Measurements from ENCODE around the gene TMEM178B.

Gene TMEM178B

DNA sequence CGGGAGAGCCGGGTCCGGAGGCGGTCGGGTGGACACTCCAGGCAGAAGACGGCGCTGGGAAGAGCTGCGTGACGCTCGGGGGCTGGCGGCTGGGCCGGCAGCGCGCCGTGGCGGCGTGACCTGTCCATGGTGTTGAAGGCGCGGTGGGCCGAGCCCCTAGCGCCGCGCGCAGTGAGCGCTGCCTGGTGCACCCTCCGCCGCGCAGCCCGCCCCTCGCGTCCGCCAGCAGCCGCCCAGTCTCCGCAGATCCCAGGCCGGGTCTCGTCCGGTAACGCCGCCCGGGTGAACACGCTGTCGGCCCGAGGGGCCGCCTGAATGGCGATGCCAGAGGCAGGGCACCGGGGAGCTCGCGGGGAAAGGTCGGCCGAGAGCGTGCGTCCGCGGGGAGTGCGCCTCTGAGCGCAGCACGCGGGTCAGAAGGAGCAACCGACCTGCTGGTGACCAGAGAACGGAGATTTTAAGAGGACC is 657 bp upstream of the TMEM178B start:
- Histone ChIP-seq H3K9me3 (ENCODE audit: control insufficient read depth, insufficient read depth, low read depth, low read length) (no peaks in the 10 kb centered on the region), H3K36me3 (ENCODE audit: control insufficient read depth in 2 of 2, insufficient read depth in 1 of 2, low read length in 2 of 2) (no peaks in the 10 kb centered on the region), H3K4me3 (ENCODE audit: low read depth, low read length) (peak overlapping the region; percentile 68), H3K27ac (ENCODE audit: extremely low read depth, low read depth, low read length) (peak overlapping the region; percentile 58; the same call in 1 of the 2 replicates), H3K4me1 (ENCODE audit: control insufficient read depth, insufficient read depth, low read length) (no peaks in the 10 kb centered on the region)
- CTCF ChIA-PET = interaction anchor here (0.7 to 2.3 kb wide), 3 partner anchors 150 to 461 kb away, joined by 3 to 13 read pairs (median 3); no protein-coding TSS in a partner anchor
- POLR2A ChIA-PET = no interaction called here
- TF ChIP-seq, protein P1, sequence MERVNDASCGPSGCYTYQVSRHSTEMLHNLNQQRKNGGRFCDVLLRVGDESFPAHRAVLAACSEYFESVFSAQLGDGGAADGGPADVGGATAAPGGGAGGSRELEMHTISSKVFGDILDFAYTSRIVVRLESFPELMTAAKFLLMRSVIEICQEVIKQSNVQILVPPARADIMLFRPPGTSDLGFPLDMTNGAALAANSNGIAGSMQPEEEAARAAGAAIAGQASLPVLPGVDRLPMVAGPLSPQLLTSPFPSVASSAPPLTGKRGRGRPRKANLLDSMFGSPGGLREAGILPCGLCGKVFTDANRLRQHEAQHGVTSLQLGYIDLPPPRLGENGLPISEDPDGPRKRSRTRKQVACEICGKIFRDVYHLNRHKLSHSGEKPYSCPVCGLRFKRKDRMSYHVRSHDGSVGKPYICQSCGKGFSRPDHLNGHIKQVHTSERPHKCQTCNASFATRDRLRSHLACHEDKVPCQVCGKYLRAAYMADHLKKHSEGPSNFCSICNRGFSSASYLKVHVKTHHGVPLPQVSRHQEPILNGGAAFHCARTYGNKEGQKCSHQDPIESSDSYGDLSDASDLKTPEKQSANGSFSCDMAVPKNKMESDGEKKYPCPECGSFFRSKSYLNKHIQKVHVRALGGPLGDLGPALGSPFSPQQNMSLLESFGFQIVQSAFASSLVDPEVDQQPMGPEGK (tag by site-specific recombination; IDR thresholded peaks at IDR 0.05) = no peak; the same call in 1 of the 2 replicates
- TF ChIP-seq, protein P2, sequence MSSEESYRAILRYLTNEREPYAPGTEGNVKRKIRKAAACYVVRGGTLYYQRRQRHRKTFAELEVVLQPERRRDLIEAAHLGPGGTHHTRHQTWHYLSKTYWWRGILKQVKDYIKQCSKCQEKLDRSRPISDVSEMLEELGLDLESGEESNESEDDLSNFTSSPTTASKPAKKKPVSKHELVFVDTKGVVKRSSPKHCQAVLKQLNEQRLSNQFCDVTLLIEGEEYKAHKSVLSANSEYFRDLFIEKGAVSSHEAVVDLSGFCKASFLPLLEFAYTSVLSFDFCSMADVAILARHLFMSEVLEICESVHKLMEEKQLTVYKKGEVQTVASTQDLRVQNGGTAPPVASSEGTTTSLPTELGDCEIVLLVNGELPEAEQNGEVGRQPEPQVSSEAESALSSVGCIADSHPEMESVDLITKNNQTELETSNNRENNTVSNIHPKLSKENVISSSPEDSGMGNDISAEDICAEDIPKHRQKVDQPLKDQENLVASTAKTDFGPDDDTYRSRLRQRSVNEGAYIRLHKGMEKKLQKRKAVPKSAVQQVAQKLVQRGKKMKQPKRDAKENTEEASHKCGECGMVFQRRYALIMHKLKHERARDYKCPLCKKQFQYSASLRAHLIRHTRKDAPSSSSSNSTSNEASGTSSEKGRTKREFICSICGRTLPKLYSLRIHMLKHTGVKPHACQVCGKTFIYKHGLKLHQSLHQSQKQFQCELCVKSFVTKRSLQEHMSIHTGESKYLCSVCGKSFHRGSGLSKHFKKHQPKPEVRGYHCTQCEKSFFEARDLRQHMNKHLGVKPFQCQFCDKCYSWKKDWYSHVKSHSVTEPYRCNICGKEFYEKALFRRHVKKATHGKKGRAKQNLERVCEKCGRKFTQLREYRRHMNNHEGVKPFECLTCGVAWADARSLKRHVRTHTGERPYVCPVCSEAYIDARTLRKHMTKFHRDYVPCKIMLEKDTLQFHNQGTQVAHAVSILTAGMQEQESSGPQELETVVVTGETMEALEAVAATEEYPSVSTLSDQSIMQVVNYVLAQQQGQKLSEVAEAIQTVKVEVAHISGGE (tag by site-specific recombination; conservative IDR thresholded peaks at IDR 0.05; ENCODE audit: low read depth) = peak; percentile 53; the same call in 1 of the 2 replicates
- TF ChIP-seq, protein P3, sequence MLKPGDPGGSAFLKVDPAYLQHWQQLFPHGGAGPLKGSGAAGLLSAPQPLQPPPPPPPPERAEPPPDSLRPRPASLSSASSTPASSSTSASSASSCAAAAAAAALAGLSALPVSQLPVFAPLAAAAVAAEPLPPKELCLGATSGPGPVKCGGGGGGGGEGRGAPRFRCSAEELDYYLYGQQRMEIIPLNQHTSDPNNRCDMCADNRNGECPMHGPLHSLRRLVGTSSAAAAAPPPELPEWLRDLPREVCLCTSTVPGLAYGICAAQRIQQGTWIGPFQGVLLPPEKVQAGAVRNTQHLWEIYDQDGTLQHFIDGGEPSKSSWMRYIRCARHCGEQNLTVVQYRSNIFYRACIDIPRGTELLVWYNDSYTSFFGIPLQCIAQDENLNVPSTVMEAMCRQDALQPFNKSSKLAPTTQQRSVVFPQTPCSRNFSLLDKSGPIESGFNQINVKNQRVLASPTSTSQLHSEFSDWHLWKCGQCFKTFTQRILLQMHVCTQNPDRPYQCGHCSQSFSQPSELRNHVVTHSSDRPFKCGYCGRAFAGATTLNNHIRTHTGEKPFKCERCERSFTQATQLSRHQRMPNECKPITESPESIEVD (tag by site-specific recombination; IDR thresholded peaks at IDR 0.05) = no peak
- TF ChIP-seq, protein P4, sequence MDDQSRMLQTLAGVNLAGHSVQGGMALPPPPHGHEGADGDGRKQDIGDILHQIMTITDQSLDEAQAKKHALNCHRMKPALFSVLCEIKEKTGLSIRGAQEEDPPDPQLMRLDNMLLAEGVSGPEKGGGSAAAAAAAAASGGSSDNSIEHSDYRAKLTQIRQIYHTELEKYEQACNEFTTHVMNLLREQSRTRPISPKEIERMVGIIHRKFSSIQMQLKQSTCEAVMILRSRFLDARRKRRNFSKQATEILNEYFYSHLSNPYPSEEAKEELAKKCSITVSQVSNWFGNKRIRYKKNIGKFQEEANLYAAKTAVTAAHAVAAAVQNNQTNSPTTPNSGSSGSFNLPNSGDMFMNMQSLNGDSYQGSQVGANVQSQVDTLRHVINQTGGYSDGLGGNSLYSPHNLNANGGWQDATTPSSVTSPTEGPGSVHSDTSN (CRISPR knock-in tag; IDR thresholded peaks at IDR 0.05) = peak; percentile 26; the same call in 1 of the 2 replicates
- TF ChIP-seq ZNF777 (tag by site-specific recombination; IDR thresholded peaks at IDR 0.05; ENCODE audit: borderline replicate concordance) = peak; percentile 15; the same call in 1 of the 2 replicates
- peak; percentile 9; the same call in 1 of the 2 replicates for TF ChIP-seq SP2 (tag by site-specific recombination; IDR thresholded peaks at IDR 0.05)
- peak; percentile 36 for TF ChIP-seq ZNF660 (tag by site-specific recombination; IDR thresholded peaks at IDR 0.05)
- TF ChIP-seq, protein P5, sequence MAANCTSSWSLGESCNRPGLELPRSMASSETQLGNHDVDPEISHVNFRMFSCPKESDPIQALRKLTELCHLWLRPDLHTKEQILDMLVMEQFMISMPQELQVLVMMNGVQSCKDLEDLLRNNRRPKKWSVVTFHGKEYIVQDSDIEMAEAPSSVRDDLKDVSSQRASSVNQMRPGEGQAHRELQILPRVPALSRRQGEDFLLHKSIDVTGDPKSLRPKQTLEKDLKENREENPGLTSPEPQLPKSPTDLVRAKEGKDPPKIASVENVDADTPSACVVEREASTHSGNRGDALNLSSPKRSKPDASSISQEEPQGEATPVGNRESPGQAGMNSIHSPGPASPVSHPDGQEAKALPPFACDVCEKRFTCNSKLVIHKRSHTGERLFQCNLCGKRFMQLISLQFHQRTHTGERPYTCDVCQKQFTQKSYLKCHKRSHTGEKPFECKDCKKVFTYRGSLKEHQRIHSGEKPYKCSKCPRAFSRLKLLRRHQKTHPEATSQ (tag by site-specific recombination; IDR thresholded peaks at IDR 0.05) = no peak
- TF ChIP-seq ZNF426 (tag by site-specific recombination; IDR thresholded peaks at IDR 0.05) = no peak
- TF ChIP-seq, protein P6, sequence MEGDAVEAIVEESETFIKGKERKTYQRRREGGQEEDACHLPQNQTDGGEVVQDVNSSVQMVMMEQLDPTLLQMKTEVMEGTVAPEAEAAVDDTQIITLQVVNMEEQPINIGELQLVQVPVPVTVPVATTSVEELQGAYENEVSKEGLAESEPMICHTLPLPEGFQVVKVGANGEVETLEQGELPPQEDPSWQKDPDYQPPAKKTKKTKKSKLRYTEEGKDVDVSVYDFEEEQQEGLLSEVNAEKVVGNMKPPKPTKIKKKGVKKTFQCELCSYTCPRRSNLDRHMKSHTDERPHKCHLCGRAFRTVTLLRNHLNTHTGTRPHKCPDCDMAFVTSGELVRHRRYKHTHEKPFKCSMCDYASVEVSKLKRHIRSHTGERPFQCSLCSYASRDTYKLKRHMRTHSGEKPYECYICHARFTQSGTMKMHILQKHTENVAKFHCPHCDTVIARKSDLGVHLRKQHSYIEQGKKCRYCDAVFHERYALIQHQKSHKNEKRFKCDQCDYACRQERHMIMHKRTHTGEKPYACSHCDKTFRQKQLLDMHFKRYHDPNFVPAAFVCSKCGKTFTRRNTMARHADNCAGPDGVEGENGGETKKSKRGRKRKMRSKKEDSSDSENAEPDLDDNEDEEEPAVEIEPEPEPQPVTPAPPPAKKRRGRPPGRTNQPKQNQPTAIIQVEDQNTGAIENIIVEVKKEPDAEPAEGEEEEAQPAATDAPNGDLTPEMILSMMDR (tag by site-specific recombination; IDR thresholded peaks at IDR 0.05) = peak; percentile 38; the same call in 1 of the 2 replicates
- TF ChIP-seq, protein P7, sequence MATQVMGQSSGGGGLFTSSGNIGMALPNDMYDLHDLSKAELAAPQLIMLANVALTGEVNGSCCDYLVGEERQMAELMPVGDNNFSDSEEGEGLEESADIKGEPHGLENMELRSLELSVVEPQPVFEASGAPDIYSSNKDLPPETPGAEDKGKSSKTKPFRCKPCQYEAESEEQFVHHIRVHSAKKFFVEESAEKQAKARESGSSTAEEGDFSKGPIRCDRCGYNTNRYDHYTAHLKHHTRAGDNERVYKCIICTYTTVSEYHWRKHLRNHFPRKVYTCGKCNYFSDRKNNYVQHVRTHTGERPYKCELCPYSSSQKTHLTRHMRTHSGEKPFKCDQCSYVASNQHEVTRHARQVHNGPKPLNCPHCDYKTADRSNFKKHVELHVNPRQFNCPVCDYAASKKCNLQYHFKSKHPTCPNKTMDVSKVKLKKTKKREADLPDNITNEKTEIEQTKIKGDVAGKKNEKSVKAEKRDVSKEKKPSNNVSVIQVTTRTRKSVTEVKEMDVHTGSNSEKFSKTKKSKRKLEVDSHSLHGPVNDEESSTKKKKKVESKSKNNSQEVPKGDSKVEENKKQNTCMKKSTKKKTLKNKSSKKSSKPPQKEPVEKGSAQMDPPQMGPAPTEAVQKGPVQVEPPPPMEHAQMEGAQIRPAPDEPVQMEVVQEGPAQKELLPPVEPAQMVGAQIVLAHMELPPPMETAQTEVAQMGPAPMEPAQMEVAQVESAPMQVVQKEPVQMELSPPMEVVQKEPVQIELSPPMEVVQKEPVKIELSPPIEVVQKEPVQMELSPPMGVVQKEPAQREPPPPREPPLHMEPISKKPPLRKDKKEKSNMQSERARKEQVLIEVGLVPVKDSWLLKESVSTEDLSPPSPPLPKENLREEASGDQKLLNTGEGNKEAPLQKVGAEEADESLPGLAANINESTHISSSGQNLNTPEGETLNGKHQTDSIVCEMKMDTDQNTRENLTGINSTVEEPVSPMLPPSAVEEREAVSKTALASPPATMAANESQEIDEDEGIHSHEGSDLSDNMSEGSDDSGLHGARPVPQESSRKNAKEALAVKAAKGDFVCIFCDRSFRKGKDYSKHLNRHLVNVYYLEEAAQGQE (tag by site-specific recombination; IDR thresholded peaks at IDR 0.05) = peak; percentile 92
- TF ChIP-seq ZNF184 (tag by site-specific recombination; IDR thresholded peaks at IDR 0.05) = no peak
- TF ChIP-seq, protein P8, sequence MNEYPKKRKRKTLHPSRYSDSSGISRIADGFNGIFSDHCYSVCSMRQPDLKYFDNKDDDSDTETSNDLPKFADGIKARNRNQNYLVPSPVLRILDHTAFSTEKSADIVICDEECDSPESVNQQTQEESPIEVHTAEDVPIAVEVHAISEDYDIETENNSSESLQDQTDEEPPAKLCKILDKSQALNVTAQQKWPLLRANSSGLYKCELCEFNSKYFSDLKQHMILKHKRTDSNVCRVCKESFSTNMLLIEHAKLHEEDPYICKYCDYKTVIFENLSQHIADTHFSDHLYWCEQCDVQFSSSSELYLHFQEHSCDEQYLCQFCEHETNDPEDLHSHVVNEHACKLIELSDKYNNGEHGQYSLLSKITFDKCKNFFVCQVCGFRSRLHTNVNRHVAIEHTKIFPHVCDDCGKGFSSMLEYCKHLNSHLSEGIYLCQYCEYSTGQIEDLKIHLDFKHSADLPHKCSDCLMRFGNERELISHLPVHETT (tag by site-specific recombination; IDR thresholded peaks at IDR 0.05) = no peak
- TF ChIP-seq, protein P9, sequence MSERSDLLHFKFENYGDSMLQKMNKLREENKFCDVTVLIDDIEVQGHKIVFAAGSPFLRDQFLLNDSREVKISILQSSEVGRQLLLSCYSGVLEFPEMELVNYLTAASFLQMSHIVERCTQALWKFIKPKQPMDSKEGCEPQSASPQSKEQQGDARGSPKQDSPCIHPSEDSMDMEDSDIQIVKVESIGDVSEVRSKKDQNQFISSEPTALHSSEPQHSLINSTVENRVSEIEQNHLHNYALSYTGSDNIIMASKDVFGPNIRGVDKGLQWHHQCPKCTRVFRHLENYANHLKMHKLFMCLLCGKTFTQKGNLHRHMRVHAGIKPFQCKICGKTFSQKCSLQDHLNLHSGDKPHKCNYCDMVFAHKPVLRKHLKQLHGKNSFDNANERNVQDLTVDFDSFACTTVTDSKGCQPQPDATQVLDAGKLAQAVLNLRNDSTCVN (tag by site-specific recombination; optimal IDR thresholded peaks at IDR 0.05) = peak; percentile 61
